EH (cell line): ENCODE results near the gene GLI2.

Experiments used
- DNase-seq: peaks from one replicate; pipeline ENCODE4 v3.0.0-alpha.2; 2015; ENCODE audit warnings: low read depth

Gene GLI2

DNA sequence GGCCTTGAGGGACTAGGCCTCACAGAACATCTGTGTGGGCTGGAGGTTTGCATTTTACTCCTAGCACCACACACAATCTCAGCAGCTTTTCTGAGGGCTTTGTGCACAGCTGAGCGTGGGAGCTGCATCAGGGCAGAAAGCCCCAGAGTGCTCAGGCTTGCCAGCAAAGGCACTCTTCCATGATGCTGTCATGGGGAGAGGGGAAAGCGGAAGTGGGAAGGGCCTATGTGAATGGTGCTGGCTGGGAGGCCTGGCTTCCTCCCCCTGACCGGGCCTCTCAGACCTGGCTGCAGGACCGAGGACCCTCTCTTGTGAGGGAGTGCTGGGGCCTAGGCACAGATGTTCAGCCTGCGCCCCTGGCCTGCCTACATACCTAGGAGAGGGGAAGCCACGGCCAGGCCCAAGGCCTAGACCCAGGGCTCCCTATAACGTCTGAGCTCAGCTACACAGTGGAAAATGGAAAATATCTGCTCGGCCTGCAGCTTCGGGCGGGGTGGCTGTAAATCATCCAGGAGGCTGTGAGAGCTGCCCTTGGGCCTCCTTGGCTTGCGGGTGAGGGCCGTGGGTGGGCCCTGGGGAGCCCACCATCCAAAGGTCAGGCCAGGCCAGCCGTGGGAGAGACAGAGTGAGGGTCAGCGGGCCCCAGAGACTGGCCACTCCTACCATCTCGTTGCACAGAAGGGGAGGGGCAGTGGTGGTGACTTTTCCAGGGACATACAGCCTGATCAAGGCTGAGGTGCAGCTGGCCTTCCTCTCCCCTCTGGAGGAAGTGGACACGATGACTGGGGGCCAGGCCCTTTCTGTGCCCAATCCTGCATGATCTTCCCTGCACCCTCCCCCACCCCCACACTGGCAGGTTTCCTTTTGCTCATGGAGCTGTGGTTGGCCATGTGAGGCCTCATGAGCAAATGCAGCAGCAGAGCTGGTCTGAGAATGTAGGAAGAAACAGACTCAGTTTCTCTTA is 22.8 kb downstream of the GLI2 start:
- peak; percentile 78 for DNase-seq

DNA sequence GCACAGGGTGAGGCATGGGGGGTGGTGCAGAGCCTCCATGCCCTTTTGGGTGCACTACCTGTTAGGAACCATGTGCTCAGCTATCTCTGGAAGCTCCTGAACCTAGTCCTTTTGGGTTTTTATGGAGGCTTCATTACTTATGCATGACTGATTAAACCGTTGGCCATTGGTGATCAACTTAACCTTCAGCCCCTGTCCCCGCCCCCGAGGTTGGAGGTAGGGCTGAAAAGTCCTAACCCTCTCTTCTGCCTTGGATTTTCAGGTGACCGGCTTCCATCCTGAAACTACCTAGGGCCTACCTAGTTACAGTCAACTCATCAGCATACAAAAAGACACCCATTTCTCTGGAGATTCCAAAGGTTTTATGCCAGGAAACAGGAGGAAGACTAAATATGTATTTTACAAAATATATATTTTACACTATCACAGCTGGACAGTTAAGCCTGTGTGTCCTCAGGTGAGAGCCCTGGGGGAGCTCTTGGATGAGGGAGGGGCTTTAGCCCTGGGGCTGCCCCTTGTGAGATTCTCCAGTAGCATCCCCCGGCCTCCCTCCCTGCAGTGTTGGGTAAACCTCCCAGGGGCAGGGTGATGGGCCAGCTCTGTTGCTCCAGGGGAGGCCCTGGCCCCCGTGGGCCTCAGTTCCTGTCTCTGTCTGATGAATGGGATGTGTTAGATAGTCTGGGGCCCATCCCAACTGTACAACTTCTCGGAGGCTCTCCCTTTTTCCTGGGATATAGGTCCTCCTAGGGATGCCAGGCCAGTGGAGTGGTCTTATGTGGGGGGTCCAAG is 24.1 kb downstream of the GLI2 start:
- DNase-seq, result no peak

- peak; percentile 56 for DNase-seq
Observed at GRCh38 chr2:120760446-120761135, 24.9 kb downstream of the GLI2 start.

- DNase-seq, result no peak
Observed at GRCh38 chr2:120761164-120761861, 25.6 kb downstream of the GLI2 start.

GRCh38 chr2:120761911-120762310 is 26.2 kb downstream of the GLI2 start:
- DNase-seq, result no peak

DNA sequence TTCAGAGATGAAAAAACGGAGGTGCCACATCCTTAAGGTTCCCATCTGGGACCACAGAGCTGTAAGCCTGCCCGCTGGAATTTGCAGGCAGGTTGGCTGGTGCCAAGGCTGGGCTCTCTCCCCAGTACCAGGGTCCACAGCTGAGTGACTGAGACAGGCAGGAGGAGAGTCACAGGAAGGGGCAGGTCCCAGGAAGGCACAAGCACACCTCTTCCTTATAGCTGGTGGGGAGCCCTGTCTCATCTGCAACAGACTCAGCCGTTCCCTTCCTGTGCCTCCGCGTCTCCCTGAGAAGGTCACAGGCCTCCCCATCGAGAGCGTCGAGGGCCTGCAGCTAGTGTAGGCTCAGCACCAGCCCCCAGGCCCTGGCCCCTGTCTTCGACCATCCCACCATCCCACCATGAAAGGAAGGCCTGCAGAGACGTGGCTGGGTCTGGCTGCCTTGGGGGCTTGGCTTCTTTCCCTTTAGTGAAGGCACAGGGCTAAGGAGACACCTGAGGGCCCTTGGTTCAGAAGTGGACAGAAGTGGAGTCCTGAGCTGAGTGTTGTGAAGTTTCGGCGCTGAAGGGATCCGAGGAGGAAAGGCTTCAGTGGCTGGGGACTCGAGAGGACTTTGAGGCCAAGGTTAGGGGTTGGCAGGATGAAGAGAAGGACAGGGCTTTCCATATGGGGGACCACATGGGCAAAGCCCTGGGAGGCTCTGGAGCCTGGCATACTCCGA is 26.8 kb downstream of the GLI2 start:
- no peak for DNase-seq

DNA sequence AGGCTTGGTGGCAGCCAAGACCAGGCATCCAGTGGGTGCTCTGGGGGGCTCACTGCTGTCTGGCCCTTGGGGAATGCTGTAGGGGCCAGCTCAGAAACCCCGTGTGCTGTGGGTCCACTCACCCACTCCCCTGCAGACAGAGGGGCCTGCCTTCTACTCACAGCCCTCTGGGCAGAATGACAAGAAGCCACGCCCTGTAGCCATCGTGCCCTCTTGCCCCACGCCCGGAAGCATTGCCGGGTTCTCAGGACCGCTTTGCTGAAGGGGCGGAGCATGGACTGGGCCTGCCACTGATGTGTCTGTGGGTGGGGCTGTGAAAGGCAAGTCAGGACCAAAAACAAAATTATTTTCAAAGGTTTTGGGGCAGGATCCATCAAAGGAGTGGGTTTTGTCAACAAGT is 27.8 kb downstream of the GLI2 start:
- no peak for DNase-seq

- no peak for DNase-seq
Observed at GRCh38 chr2:120763931-120764330, 28.3 kb downstream of the GLI2 start.

GRCh38 chr2:120764492-120764891 is 28.8 kb downstream of the GLI2 start:
- peak; percentile 33 for DNase-seq

- DNase-seq, result peak; percentile 42
Observed at GRCh38 chr2:120764991-120765677, 29.5 kb downstream of the GLI2 start.

GRCh38 chr2:120765678-120766469 is 30.2 kb downstream of the GLI2 start:
- peak; percentile 94 for DNase-seq

DNA sequence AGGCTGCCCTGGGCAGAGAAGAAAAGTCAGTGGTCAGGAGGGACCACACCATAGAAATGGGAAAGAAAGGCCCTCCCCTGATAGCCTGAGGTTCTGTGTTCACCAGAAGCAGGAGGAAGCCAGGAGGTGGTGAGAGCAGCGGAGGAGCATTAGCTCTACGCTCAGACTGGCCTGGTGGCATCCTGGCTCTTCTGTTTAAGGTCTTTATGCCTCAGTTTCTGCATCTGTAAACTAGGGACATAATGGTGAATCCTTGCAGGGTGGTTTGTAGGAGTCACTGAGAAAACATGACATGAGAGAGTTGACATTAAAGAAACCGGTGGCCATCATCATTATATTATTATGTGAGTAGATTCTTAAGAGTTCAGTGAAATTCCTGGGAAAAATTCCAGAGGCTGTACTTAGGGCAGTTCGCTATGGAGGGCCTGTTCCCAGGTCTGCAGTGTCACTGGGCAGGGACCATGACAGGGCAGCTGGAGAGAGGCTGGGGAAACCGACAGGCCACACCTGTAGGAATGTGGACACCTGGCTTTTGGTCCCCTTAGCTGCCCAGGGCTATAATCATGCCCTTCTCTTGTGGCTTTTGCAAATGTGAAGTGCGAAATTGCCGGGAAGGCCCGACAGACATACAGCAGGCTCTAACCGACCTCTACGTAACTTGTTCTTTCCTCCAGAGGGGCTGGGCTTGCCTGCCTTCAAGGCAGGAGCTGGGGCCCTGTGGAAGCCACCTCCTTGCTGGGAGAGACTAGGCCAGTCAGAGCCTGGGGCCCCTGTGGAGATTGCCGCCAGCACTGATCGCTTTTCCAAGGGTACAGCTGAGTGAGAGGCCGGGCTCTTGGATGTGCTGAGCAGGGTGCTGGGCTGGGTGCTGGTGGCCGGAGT is 31.0 kb downstream of the GLI2 start:
- peak; percentile 81 for DNase-seq

DNA sequence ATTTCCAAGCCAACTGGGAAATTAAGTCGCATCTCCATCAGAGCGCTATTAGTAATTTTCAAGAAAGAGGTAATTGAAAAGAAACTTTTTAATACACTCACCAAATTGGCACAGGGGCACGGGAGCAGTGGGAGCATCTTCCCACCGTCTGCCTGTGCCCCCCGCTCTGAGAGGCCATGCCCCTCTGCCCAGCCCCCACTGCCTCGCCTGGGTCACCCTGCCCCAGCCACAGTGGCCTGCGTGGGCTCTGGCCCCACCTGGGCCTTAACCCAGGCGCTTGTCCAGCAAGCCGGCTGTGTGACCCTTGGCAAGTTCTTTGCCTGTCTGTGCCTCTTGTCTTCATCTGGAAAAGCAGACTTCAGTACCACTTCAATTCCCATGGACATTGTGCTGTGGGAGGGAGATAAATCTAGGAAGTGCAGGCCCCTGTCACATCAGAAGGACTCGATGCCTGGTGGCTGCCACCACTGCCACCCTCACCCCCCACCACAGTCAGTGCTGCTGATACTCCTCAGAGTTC is 31.9 kb downstream of the GLI2 start:
- DNase-seq, result no peak

DNA sequence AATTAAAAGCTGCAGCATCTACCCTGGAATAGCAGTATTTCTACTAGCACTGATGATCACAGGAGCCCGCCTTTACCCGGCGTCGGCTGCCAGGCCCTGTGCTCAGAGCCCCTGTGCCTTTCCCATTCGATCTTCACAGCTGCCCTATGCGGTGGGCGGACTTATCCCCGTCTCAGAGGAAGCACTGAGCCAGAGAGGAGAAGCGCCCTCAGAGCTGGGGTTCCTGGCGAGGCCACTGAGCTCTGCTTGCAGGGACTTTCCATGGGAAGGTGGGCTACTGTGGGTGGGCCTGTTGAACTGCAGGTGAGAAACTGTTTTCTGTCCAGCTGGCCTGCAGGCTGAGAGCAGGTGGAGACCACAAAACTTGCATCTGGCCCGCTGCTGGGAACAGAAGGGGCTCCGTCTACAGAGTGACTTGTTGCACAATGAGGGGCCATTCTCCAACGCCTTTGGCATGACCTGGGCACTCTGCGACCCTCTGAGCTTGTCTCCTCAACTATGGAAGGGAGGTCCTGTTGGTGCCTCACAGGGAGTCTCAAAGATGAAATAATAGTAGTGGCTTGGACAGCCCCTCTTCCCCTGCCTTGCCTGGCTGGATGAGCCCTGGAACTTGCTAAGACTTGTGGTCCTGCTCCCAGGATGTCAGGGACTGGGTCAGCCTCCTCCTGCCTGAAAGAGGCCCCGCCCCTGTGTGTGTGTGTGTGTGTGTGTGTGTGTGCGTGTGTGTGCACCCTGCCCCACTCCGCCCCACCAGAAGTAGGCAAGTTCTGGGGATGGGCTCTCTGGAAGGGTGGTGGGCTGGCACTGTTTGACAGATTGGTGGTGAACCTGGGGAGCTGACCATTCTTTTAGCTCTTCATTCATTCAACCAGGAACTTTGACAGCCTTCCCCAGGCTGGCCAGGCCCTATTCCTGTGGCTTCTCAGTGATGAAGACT is 32.7 kb downstream of the GLI2 start:
- DNase-seq, result no peak

DNA sequence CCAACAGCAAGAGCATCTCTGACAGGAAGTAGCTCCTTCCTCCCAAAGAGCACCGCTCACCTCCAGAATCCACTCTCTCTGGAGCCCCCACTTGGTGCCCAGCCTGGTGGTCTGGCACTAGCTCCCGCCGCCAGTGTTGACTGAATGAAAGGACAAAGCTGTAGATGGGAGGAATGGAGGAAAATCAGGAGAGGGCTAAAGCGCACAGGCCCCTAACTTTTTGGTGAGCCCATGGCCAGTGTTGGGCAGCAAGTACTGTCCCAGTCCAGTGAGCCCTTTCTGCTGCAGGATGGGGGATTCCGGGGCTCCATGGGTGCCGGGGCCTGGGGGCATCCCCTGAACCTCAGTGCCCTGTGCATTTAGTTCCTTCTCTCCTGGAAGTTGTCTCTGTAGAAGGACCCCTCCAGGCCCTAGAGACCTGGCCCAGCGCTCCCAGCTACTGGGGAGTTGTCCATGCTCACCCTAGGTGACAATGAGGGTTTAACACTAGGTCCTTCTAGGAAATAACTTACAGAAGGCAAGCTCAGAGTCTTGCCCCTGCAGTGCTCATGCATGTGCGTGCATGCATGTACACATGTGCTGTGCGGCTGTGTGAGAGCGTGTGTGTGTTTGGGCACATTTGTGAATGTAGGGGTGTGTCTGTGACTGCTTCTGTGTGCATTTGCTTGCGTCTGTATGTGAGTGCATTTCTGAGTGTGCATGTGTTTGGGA is 33.6 kb downstream of the GLI2 start:
- no peak for DNase-seq

DNA sequence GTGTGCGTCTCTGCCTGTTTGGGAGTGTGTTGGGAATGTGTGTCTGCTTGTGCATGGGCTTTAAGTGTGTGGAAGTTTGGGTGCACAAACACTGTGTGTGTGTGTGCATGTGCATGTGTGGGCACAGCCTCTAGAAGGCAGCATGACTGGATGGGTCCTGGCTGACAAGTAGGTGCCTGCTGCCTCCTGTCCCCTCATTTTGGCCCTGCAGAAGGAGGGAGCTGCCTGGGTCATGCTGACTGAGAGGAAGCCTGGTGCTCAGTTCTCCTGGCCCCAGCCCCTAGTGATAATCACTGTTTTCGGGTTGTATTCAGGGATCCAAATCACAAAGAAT is 34.1 kb downstream of the GLI2 start:
- DNase-seq, result no peak

- no peak for DNase-seq
Observed at GRCh38 chr2:120770176-120770575, 34.5 kb downstream of the GLI2 start.
